SU-DHL-6 (cell line): ENCODE measurements around the gene PSMB11.

ENCODE experiments used
- H2AFZ ChIP-seq: fragments of 200-600 bp; sonication (generic); 2 replicates; pipeline ENCODE4 v1.6.1; 2014; ENCODE audit warnings: low read depth, mild to moderate bottlenecking, moderate library complexity, mixed read lengths, antibody characterized with exemption, low read length; ENCODE audit not compliant: severe bottlenecking
- H3F3A ChIP-seq: fragments of 200-600 bp; shearing (Covaris generic); 2 replicates; pipeline ENCODE4 v1.6.0; 2016; ENCODE audit warnings: antibody characterized with exemption, mild to moderate bottlenecking; ENCODE audit not compliant: insufficient read depth
- H3K27ac ChIP-seq: fragments of 200-600 bp; sonication (generic); 2 replicates; pipeline ENCODE4 v1.5.1; 2016; ENCODE audit warnings: low read depth, mild to moderate bottlenecking, low read length, moderate library complexity, mixed read lengths
- H3K27me3 ChIP-seq: fragments of 200-600 bp; sonication (generic), shearing (Covaris generic); 2 replicates; pipeline ENCODE4 v1.6.0; 2014; ENCODE audit warnings: mild to moderate bottlenecking, low read length
- H3K36me3 ChIP-seq: fragments of 200-600 bp; sonication (generic); 2 replicates; pipeline ENCODE4 v1.6.1; 2014; ENCODE audit warnings: mild to moderate bottlenecking, low read length, mixed read lengths
- H3K4me2 ChIP-seq: fragments of 300-600, 200-600 bp; shearing (Covaris generic), sonication (generic); 2 replicates; pipeline ENCODE4 v1.6.0; 2014; ENCODE audit warnings: low read length, low read depth, mild to moderate bottlenecking; ENCODE audit not compliant: poor library complexity, severe bottlenecking
- H3K4me3 ChIP-seq: fragments of 200-600 bp; sonication (generic); 2 replicates; pipeline ENCODE4 v1.5.1; 2014; ENCODE audit warnings: antibody characterized with exemption, low read length, mild to moderate bottlenecking, mixed read lengths; ENCODE audit not compliant: insufficient read depth, poor library complexity, severe bottlenecking
- H3K79me2 ChIP-seq: fragments of 200-600 bp; sonication (generic); 2 replicates; pipeline ENCODE4 v1.6.1; 2014; ENCODE audit warnings: mild to moderate bottlenecking, low read length, moderate library complexity; ENCODE audit not compliant: insufficient read depth
- H3K9ac ChIP-seq: fragments of 200-600 bp; sonication (generic); 2 replicates; pipeline ENCODE4 v1.7.0; 2014; ENCODE audit warnings: mild to moderate bottlenecking, low read length
- H3K9me2 ChIP-seq: fragments of 200-600 bp; sonication (generic); replicated peaks from 2 replicates; pipeline ENCODE4 v1.6.1; 2014; ENCODE audit warnings: low read length; ENCODE audit not compliant: insufficient read depth
- H3K9me3 ChIP-seq: fragments of 200-600 bp; sonication (generic); 2 replicates; pipeline ENCODE4 v1.6.1; 2014; ENCODE audit warnings: low read length, mixed read lengths; ENCODE audit not compliant: insufficient read depth
- H4K20me1 ChIP-seq: fragments of 200-600 bp; sonication (generic); 2 replicates; pipeline ENCODE4 v1.6.1; 2014; ENCODE audit warnings: low read depth, mild to moderate bottlenecking, antibody characterized with exemption, low read length, moderate library complexity, mixed read lengths
- CTCF ChIP-seq: fragments of 200-600 bp; sonication (generic); IDR thresholded peaks from one replicate; pipeline ENCODE4 v1.5.1; 2017; ENCODE audit warnings: antibody characterized with exemption, mild to moderate bottlenecking, low read length, moderate library complexity; ENCODE audit not compliant: insufficient read depth, poor library complexity, severe bottlenecking
- EZH2phosphoT487 ChIP-seq: fragments of 200-600 bp; sonication (generic), shearing (Covaris generic); conservative IDR thresholded peaks from 2 replicates; pipeline ENCODE4 v1.6.1; 2018; ENCODE audit warnings: mild to moderate bottlenecking, antibody characterized with exemption, low read length, moderate library complexity, mixed read lengths

The PSMB11 gene

GRCh38 chr14:23049011-23049410 lies 7.0 kb downstream of the PSMB11 start:
- no peaks in the 10 kb centered on the region for H3K36me3 ChIP-seq
- no peak for TF ChIP-seq CTCF
- TF ChIP-seq EZH2phosphoT487 = no peak

GRCh38 chr14:23051141-23052057 lies 9.4 kb downstream of the PSMB11 start:
- Histone ChIP-seq H3K9me3 (no peaks in the 10 kb centered on the region), H2AFZ (no peak overlapping the region), H3K27me3 (no peaks in the 10 kb centered on the region), H3K4me3 (no peak overlapping the region), H4K20me1 (no peaks in the 10 kb centered on the region), H3K4me2 (no peak overlapping the region), H3K27ac (no peak overlapping the region), H3K36me3 (no peaks in the 10 kb centered on the region), H3K9ac (no peak overlapping the region), H3F3A (0 out of 2 replicates have a peak, but pooled peaks cover 2% of the 10 kb centered on the region), H3K79me2 (no peaks in the 10 kb centered on the region), H3K9me2 (no peaks in the 10 kb centered on the region)
- TF ChIP-seq CTCF (no peak), EZH2phosphoT487 (no peak)

More at GRCh38 chr14:23049011-23049410, 7.0 kb downstream of the PSMB11 start:
- Histone ChIP-seq H3K79me2 (no peaks in the 10 kb centered on the region), H3K9me2 (no peaks in the 10 kb centered on the region), H3F3A (no peaks in the 10 kb centered on the region), H3K4me2 (no peak overlapping the region), H3K27me3 (no peaks in the 10 kb centered on the region), H3K27ac (no peak overlapping the region), H3K9me3 (no peaks in the 10 kb centered on the region), H2AFZ (no peak overlapping the region), H4K20me1 (no peaks in the 10 kb centered on the region), H3K9ac (no peak overlapping the region), H3K4me3 (no peak overlapping the region)

GRCh38 chr14:23052182-23052623 lies 10.2 kb downstream of the PSMB11 start:
- H3K9ac ChIP-seq = no peak overlapping the region
- no peak overlapping the region for H2AFZ ChIP-seq

More at GRCh38 chr14:23052182-23052623, 10.2 kb downstream of the PSMB11 start:
- Histone ChIP-seq H3K79me2 (no peaks in the 10 kb centered on the region), H3K4me3 (no peak overlapping the region), H3K27ac (no peak overlapping the region), H3K36me3 (no peaks in the 10 kb centered on the region), H3K9me2 (no peaks in the 10 kb centered on the region), H3F3A (0 out of 2 replicates have a peak, but pooled peaks cover 4% of the 10 kb centered on the region), H3K27me3 (no peaks in the 10 kb centered on the region), H3K9me3 (no peaks in the 10 kb centered on the region), H3K4me2 (no peak overlapping the region), H4K20me1 (no peaks in the 10 kb centered on the region)
- no peak for TF ChIP-seq CTCF
